ENCODE measurements around the gene PSMC5.
A peak's percentile ranks its signal among the peaks of the same experiment; 100 is the strongest.
"Not testable (repeated sequence)": the region's sequence is repeated elsewhere in the genome, so short reads cannot be mapped to it uniquely, and the experiment has no call there.

Gene PSMC5

DNA sequence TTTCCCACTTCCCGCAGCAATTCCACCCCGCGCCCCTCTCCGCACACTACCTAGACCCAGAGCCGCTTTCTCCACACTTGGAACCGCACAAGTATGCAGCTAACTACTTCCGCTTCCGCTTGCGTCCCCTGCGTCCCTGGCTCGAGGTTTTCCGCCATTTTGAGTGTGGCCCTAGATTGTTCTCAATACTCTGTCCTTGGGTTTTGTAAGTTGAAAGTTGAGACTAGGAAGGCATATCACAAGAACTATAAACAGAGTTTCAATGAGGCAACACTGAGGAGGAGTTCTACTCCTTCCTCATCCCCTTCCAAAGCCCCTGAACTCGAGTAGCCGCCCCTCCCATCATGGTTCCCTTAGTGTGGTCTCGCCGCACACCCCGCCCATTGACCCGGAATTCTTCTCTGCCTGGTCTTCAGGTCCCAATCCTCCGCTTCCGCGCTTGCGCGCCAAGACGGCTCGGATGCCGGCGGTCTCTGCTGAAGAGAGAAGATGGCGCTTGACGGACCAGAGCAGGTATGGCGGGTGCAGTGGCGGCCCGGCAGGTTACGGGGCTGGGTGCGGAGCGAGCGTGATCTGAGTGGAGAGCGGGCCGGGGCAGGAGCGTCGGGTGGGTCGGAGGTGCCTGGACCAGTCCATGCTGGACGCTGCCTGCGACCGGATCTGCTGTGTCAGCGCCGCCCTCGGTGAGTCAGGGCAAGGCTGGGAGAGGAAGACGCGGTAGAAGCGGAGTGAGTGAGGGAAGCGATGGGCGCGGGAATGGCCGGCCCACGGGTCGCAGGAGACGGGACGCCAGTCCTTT is at the start of gene PSMC5, which contains the start of gene FTSJ3:
PSMC5 (plus strand) TSS at position 430 of the 799 bp plus-strand sequence; CDS start at position 490, 60 bp downstream.
FTSJ3 (minus strand) TSS at position 662 of the 799 bp plus-strand sequence. CDS start 761 bp downstream, outside the sequence.
- no peaks in the 10 kb centered on the region for H3K27me3 ChIP-seq (ENCODE audit: control insufficient read depth, insufficient read depth, low read length)
- H3K4me1 ChIP-seq (ENCODE audit: control insufficient read depth, insufficient read depth, low read length): peaks cover 3% of the 10 kb centered on the region
- peak within 1 kb of the TSS; percentile 96 for H3K4me3 ChIP-seq (ENCODE audit: low read depth, low read length)
- peaks cover 54% of the 10 kb centered on the region for H3K36me3 ChIP-seq (ENCODE audit: control insufficient read depth, insufficient read depth, low read length)
- peak within 1 kb of the TSS; percentile 94 for H3K9ac ChIP-seq (ENCODE audit: low read depth, low read length)
- H3K9me3 ChIP-seq (ENCODE audit: control insufficient read depth, insufficient read depth, low read length): no peaks in the 10 kb centered on the region

- Histone ChIP-seq H3K4me3 (ENCODE audit: low read depth, low read length) (no peak overlapping the region), H3K9ac (ENCODE audit: low read depth, low read length) (no peak overlapping the region), H3K4me1 (ENCODE audit: control insufficient read depth, insufficient read depth, low read length) (no peaks in the 10 kb centered on the region), H3K27me3 (ENCODE audit: control insufficient read depth, insufficient read depth, low read length) (no peaks in the 10 kb centered on the region), H3K36me3 (ENCODE audit: control insufficient read depth, insufficient read depth, low read length) (no peaks in the 10 kb centered on the region), H3K9me3 (ENCODE audit: control insufficient read depth, insufficient read depth, low read length) (no peaks in the 10 kb centered on the region)
These were observed 46.7 kb upstream of the PSMC5 start for GRCh38 chr17:63780507-63780906.

DNA sequence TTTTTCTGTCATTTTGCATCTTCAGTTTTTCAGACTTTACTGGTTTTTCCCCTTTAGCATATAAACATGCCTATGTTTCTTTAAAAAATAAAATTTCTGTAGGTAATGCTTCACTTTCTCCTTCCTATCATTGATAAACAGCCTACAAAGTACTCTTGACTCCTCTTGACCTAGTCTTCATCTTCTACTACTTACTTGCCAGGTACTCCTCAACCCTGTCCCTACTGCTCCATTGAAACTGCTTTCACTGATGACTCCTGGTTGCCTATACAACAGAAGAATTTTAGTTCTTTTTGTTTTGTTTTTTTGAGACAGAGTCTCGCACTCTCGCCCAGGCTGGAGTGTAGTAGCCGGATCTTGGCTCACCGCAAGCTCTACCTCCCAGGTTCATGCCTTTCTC is 46.3 kb upstream of the PSMC5 start:
- Histone ChIP-seq H3K36me3 (ENCODE audit: control insufficient read depth, insufficient read depth, low read length) (no peaks in the 10 kb centered on the region), H3K27me3 (ENCODE audit: control insufficient read depth, insufficient read depth, low read length) (no peaks in the 10 kb centered on the region), H3K4me1 (ENCODE audit: control insufficient read depth, insufficient read depth, low read length) (no peaks in the 10 kb centered on the region), H3K4me3 (ENCODE audit: low read depth, low read length) (no peak overlapping the region), H3K9ac (ENCODE audit: low read depth, low read length) (no peak overlapping the region), H3K9me3 (ENCODE audit: control insufficient read depth, insufficient read depth, low read length) (no peaks in the 10 kb centered on the region)

DNA sequence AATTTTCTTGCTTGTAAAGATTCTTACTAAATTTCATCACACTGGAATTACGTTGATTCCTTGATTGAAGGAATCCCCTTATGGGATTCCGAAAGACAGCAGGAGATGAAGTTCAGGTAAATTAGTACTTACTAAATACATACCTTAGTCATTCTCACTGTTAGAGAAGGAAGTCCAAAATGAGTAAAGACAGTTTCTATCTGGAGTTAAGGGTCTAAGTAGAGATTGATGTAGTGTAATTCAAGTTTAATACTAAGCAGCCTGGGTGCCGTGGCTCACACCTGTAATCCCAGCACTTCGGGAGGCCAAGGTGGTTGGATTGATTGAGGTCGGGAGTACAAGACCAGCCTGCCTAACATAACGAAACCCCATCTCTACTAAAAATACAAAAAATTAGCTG is 43.7 kb upstream of the PSMC5 start:
- Histone ChIP-seq H3K9me3 (ENCODE audit: control insufficient read depth, insufficient read depth, low read length) (no peaks in the 10 kb centered on the region), H3K36me3 (ENCODE audit: control insufficient read depth, insufficient read depth, low read length) (peaks cover 7% of the 10 kb centered on the region), H3K9ac (ENCODE audit: low read depth, low read length) (no peak overlapping the region), H3K4me3 (ENCODE audit: low read depth, low read length) (no peak overlapping the region), H3K4me1 (ENCODE audit: control insufficient read depth, insufficient read depth, low read length) (no peaks in the 10 kb centered on the region), H3K27me3 (ENCODE audit: control insufficient read depth, insufficient read depth, low read length) (no peaks in the 10 kb centered on the region)

DNA sequence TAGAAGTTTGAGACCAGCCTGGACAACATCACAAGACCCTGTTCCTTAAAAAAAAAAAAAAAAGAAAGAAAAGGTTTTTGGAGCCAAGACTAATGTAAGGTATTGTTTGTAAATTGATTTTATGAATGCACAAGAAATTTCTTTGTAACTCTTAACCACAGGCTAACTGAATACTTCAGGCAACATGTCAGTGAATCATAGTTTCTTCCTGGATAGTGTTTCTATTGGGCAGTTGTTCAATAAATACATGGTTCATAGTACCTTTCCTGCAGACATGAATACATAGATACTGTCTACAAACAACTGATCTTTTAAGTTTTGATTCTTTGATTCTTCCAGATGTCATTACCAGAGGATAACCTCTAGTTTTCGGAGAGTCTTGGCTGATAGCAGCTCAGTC is 41.7 kb upstream of the PSMC5 start:
- Histone ChIP-seq H3K9ac (ENCODE audit: low read depth, low read length) (no peak overlapping the region), H3K36me3 (ENCODE audit: control insufficient read depth, insufficient read depth, low read length) (peaks cover 10% of the 10 kb centered on the region), H3K4me1 (ENCODE audit: control insufficient read depth, insufficient read depth, low read length) (no peaks in the 10 kb centered on the region), H3K9me3 (ENCODE audit: control insufficient read depth, insufficient read depth, low read length) (no peaks in the 10 kb centered on the region), H3K4me3 (ENCODE audit: low read depth, low read length) (no peak overlapping the region), H3K27me3 (ENCODE audit: control insufficient read depth, insufficient read depth, low read length) (no peaks in the 10 kb centered on the region)

GRCh38 chr17:63786117-63786516 is 41.1 kb upstream of the PSMC5 start:
- H3K9me3 ChIP-seq (ENCODE audit: control insufficient read depth, insufficient read depth, low read length): no peaks in the 10 kb centered on the region
- H3K27me3 ChIP-seq (ENCODE audit: control insufficient read depth, insufficient read depth, low read length): no peaks in the 10 kb centered on the region
- peaks cover 10% of the 10 kb centered on the region for H3K36me3 ChIP-seq (ENCODE audit: control insufficient read depth, insufficient read depth, low read length)
- H3K4me1 ChIP-seq (ENCODE audit: control insufficient read depth, insufficient read depth, low read length): no peaks in the 10 kb centered on the region
- H3K9ac ChIP-seq (ENCODE audit: low read depth, low read length): no peak overlapping the region
- no peak overlapping the region for H3K4me3 ChIP-seq (ENCODE audit: low read depth, low read length)

- H3K4me3 ChIP-seq (ENCODE audit: low read depth, low read length): no peak overlapping the region
- H3K4me1 ChIP-seq (ENCODE audit: control insufficient read depth, insufficient read depth, low read length): no peaks in the 10 kb centered on the region
- peaks cover 10% of the 10 kb centered on the region for H3K36me3 ChIP-seq (ENCODE audit: control insufficient read depth, insufficient read depth, low read length)
- no peak overlapping the region for H3K9ac ChIP-seq (ENCODE audit: low read depth, low read length)
- H3K27me3 ChIP-seq (ENCODE audit: control insufficient read depth, insufficient read depth, low read length): no peaks in the 10 kb centered on the region
- H3K9me3 ChIP-seq (ENCODE audit: control insufficient read depth, insufficient read depth, low read length): no peaks in the 10 kb centered on the region
These were observed 40.1 kb upstream of the PSMC5 start for GRCh38 chr17:63786971-63787711.

DNA sequence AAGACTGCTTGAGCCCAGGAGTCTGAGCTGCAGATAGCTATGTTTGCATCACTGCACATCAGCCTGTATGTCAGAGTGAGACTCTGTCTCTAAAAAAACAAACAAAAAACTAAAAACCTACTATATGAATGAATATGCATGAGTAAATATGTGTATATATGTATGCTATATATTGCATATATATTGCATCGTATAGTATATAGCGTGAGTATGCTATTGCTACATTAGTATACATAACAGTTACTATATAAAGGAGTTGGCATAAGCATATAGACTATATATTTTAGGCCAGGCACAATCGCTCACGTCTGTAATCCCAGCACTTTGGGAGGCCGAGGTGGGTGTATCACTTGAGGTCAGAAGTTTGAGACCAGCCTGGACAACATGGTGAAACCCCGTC is 37.2 kb upstream of the PSMC5 start:
- H3K36me3 ChIP-seq (ENCODE audit: control insufficient read depth, insufficient read depth, low read length): peaks cover 19% of the 10 kb centered on the region

DNA sequence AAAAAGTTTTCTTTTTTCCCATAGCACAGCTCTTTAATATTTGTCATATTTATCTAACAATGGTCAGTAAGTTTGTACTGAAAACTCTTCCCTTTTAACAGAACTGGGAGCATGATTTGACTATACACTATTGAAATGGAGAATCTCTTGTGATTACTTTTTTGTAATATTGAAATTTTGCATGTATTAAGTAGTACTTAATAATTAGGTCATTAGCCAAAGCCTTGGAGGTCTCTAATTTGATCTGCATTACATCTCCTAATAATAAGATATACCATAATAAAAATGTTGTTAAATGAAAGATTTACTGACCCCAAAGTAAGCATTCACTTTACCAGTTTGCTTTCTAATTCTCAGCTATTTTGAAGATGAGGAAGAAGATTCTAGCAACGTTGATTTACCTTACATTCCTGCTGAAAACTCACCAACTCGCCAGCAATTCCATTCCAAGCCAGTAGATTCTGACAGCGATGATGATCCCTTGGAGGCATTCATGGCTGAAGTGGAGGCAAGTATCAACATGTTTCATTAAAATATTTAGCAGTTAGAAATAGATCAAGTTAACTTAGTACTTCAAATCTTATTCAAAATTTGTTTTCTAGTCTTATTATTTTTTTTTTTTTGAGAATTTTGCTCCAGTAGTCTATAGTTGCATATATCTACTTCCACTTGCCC is 35.0 kb upstream of the PSMC5 start:
- no peak overlapping the region for H3K9ac ChIP-seq (ENCODE audit: low read depth, low read length)
- H3K36me3 ChIP-seq (ENCODE audit: control insufficient read depth, insufficient read depth, low read length): peaks cover 26% of the 10 kb centered on the region

More for the DNA sequence above, 37.2 kb upstream of the PSMC5 start:
- H3K27me3 ChIP-seq (ENCODE audit: control insufficient read depth, insufficient read depth, low read length): no peaks in the 10 kb centered on the region
- H3K9me3 ChIP-seq (ENCODE audit: control insufficient read depth, insufficient read depth, low read length): no peaks in the 10 kb centered on the region
- H3K9ac ChIP-seq (ENCODE audit: low read depth, low read length): no peak overlapping the region
- no peak overlapping the region for H3K4me3 ChIP-seq (ENCODE audit: low read depth, low read length)
- H3K4me1 ChIP-seq (ENCODE audit: control insufficient read depth, insufficient read depth, low read length): no peaks in the 10 kb centered on the region

DNA sequence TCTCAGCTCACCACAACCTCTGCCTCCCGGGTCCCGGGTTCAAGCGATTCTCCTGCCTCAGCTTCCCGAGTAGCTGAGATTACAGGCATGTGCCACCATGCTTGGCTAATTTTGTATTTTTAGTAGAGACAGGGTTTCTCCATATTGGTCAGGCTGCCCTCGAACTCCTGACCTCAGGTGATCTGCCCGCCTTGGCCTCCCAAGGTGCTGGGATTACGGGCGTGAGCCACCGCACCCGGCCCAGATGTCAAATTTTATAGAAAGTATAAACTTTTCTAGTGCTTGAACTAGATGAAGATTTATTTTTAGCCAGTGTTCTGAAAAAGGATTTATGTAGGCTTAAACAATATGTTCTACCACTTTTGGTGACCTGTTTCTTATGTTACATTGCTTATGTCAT is 30.9 kb upstream of the PSMC5 start:
- H3K4me1 ChIP-seq (ENCODE audit: control insufficient read depth, insufficient read depth, low read length); H3K4me3 ChIP-seq (ENCODE audit: low read depth, low read length); H3K9ac ChIP-seq (ENCODE audit: low read depth, low read length); H3K9me3 ChIP-seq (ENCODE audit: control insufficient read depth, insufficient read depth, low read length); H3K27me3 ChIP-seq (ENCODE audit: control insufficient read depth, insufficient read depth, low read length): not testable (repeated sequence)
- H3K36me3 ChIP-seq (ENCODE audit: control insufficient read depth, insufficient read depth, low read length): peaks cover 34% of the 10 kb centered on the region

More for the DNA sequence above, 35.0 kb upstream of the PSMC5 start:
- Histone ChIP-seq H3K9me3 (ENCODE audit: control insufficient read depth, insufficient read depth, low read length) (no peaks in the 10 kb centered on the region), H3K4me1 (ENCODE audit: control insufficient read depth, insufficient read depth, low read length) (no peaks in the 10 kb centered on the region), H3K27me3 (ENCODE audit: control insufficient read depth, insufficient read depth, low read length) (no peaks in the 10 kb centered on the region), H3K4me3 (ENCODE audit: low read depth, low read length) (no peak overlapping the region)

- Histone ChIP-seq H3K9me3 (ENCODE audit: control insufficient read depth, insufficient read depth, low read length) (no peaks in the 10 kb centered on the region), H3K4me3 (ENCODE audit: low read depth, low read length) (no peak overlapping the region), H3K9ac (ENCODE audit: low read depth, low read length) (no peak overlapping the region), H3K27me3 (ENCODE audit: control insufficient read depth, insufficient read depth, low read length) (no peaks in the 10 kb centered on the region), H3K4me1 (ENCODE audit: control insufficient read depth, insufficient read depth, low read length) (no peaks in the 10 kb centered on the region), H3K36me3 (ENCODE audit: control insufficient read depth, insufficient read depth, low read length) (peaks cover 41% of the 10 kb centered on the region)
These were observed 28.6 kb upstream of the PSMC5 start for GRCh38 chr17:63798572-63799106.

Data from iPS-15b (cell line).